GM03348 (cell line): ENCODE measurements around the gene ZC2HC1B.
A peak's percentile ranks its signal among the peaks of the same experiment; 100 is the strongest.

Experiments used
- DNase-seq: peaks from one replicate; pipeline ENCODE4 v3.0.0; 2012; ENCODE audit warnings: low spot score

Gene ZC2HC1B

GRCh38 chr6:143934867-143935266 is 70.6 kb downstream of the ZC2HC1B start:
- no peak for DNase-seq

GRCh38 chr6:143936347-143936746 is 72.1 kb downstream of the ZC2HC1B start:
- DNase-seq: no peak

DNA sequence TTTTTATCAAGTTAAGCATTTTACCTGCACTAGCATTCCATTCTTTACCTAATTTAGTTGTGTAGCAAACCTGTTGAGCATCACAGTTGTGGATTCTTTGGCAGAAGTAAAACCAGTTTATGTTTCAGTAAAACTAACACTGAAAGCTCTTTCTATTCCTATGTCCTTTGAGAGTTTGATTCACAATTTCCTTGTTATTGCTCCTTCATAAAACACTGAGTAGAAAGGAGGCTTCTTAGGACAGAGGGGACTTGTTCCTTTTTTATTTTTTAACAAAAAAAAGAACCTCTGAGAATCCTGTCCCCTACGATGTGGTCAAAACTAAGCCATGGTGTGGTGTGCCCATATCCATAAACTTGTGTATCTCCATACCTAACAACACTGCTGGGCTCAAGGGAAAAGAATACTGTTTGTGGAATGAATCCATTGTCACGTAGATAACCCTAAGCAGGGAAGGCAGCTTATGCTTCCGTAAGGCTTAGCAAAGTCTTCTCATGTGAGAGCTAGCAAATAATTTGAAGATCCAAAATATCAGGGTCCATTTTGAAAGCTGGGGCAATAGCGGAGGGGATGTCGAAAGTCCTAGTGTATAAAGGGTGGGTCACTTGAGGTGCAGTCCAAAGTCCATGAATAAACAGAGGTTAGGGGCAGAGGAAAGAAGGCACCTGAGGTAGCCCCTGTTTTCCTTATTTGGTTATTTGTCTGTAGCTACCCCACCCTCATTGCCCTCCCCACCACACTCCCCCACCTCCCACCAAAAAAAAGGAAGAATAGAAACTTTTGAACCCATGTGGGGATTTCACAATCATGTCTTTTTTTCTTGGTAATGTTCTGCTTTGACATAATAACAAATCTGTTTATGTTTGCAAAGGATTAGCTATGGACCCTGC is 72.7 kb downstream of the ZC2HC1B start:
- no peak for DNase-seq

DNA sequence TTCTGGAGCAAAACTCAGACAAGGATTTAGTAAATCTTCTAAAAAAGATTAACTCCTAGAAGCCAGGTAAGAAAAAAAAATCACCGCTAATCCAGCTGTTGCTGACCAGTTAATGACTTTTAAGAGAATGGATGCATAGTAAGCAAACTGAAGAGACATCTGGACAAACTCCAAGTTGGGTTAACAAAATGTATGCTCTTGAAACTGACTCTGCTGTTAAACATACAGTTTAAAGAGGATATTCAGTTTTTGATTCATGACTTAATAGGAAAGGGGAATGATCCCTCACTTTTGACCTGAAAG is 73.3 kb downstream of the ZC2HC1B start:
- DNase-seq: no peak

- DNase-seq: no peak
These were observed 75.1 kb downstream of the ZC2HC1B start for GRCh38 chr6:143939364-143939763.

DNA sequence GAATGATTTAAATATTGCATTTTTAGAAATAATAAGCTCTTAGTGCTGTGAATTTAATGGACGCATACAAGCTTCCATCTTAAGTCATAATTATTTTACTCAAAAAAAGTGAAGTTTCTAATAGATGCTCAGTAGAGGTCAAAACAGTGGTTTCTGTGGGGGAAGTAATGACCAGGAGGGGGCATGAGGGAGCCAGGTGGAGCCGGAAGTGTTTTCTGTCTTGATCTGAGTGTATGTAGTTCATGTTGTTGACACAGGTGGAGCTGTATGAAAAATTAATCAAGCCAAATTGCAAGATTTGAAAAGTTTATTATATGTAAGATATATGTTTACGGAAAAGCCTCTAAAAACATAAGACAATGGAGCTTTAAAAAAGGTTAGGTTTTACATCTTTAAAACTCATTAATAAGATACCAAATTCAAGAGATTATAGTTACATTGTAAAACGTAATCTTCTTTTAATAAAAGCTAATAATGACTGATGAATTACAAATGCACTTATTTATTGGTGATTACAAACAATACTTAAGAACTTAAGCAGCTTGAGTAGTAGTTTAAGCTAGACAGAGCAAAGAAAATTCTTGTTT is 75.8 kb downstream of the ZC2HC1B start:
- peak; percentile 59 for DNase-seq

- peak; percentile 71 for DNase-seq
These were observed 77.8 kb downstream of the ZC2HC1B start for GRCh38 chr6:143941852-143942627.

DNA sequence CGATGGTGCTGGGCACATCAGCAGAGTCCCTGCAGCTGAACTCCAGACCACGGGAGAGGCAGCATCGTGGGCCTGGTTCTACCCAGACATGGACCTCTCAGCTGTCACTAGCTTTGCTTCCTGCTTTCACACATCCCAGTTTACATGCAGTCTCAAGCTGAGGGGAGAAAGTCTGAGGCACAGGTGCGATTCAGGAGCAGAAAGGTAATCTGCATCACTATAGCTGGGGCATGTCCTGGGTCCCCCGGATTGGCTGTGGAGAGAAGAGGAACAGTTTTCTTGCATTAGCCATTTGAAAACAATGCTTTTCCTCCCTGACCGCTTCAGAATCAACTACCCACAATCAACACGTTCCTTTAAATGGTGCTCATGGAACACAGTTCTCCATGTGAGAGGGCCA is 83.9 kb downstream of the ZC2HC1B start:
- no peak for DNase-seq

GRCh38 chr6:143949535-143949934 is 85.3 kb downstream of the ZC2HC1B start:
- DNase-seq: no peak

- no peak for DNase-seq
These were observed 85.7 kb downstream of the ZC2HC1B start for GRCh38 chr6:143949962-143950361.

- no peak for DNase-seq
These were observed 86.6 kb downstream of the ZC2HC1B start for GRCh38 chr6:143950875-143951274.

DNA sequence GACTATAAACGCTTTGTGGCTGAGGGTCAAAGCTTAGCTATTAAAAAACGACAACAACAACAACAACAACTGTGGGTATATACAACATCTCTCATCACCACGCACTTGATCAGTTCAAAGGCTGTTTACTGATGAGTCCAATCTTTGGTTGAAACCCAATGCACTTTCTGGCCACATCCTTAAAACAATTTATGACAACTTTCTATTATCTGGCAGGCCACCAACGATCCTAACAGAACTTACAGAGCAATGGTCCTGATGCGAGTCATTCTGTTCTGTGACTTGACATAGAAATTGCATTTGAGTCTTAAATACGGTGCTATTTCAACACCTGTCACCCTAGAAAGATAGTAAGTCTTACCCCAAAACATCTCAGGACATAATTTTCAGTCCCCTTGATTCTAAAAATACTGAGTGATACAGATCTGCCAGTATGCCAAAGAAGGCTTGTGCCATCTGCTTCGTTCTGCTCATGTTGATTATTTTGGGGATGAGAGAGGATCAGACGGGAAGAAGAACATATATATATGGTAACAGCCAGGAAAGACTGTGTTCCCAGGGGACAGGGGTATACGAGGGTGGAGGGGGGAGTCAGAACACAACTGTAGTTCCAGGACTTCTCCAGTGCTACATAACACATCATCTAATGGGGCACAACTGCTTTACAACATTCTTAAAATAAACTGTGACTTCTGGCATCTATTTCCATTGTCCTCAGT is 87.9 kb downstream of the ZC2HC1B start:
- DNase-seq: no peak

- DNase-seq: no peak
These were observed 88.8 kb downstream of the ZC2HC1B start for GRCh38 chr6:143952947-143953701.

DNA sequence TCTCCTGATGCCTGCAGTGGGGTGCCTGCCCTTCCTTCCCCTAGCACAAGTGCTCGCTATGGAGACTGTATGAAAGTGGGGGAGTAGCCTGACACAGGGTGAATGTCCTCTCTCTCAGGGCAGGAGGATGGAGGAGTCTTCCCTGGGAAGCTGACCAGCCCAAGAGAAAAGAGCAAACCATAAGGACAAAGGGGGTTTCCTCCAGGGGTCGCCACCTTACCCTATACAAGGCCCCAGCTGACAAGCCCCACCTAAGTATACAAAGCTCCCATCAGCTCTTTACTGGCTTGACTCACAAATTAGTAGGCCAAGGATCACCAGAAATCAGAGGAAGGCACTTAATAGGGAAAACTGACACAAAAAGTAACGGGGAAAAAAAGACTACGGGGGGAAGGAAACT is 89.6 kb downstream of the ZC2HC1B start:
- no peak for DNase-seq

GRCh38 chr6:143955971-143956370 is 91.7 kb downstream of the ZC2HC1B start:
- no peak for DNase-seq

DNA sequence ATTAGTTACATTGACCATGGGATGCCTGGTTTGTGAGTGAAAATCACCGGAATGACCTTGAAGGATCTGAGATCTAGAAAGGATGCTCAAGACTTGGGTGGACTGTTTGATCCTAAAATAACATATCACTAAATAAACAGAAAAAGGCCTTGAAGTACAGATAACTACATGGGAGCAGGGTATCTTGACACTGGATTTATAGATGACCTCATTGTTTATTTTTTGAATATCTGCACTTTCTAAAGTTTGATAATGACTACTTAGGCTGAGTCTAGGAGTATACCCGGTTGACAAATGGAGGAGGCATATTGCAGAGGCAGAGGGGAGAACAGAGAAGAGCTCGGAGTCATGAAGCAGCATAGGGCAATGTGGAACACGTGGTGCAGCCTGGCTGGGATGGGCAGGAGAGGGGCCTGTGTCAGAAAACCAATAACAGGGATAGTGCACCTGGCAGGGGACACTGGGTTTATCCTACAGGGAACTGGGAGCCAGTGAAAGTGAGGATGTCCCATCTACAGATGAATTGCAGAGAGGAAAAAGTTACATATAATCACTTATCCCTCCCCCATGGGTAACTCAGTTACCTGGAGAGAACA is 93.5 kb downstream of the ZC2HC1B start:
- DNase-seq: no peak

DNA sequence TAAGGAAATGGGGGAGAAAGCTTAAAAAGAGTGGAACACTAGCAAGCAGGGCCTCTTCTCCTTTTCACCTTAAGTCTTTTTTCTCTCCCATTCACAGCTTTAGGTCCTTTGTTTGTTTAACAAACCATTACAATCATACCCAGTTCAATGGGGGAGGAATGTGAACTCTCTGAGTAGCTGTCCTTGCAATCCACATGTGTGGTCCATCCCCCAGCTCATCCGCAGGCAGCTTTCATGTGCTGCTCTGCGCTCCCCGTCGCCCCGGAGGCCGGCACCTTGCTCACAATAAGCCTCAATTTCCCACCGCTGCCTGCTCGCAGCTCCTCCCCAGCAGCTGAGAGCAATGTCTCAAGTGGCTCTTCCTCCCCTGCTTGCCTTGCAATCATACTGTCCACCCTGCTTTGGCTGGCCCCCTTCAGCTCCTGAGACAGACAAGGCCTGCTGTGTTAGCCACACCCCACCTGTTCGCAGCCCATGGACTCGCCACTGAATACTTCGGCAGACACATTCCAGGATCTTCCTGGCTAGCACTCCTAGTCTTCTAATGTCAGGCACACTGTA is 94.6 kb downstream of the ZC2HC1B start:
- DNase-seq: no peak

- DNase-seq: no peak
These were observed 95.7 kb downstream of the ZC2HC1B start for GRCh38 chr6:143959927-143960326.

DNA sequence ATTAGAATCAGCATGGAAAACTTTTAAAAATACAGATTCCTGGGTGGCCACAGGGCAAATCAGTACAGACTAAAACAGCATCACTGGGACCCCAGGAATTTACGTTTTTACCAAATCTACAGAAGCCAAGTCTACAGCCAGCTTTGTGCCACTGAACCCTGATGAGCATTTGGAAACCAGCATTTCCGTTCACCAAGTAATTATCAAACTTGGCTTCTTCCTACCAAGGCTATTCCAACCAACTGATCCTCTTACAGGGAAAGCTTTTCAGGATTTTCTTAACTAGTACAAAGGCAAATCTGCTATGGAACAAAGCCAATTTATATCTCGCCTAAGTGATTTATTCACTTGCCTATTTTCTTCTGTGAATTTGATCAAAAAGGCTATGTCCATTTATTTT is 96.8 kb downstream of the ZC2HC1B start:
- DNase-seq: no peak

- DNase-seq: peak; percentile 64
These were observed 97.9 kb downstream of the ZC2HC1B start for GRCh38 chr6:143961886-143962878.
